OCI-M2 (cell line): ENCODE measurements around the gene CD93.

ENCODE experiments used
- DNase-seq: peaks from one replicate; lab custom pipeline; 2025; ENCODE audit not compliant: unreplicated experiment; lab: John Stamatoyannopoulos, UW

The CD93 gene

GRCh38 chr20:23037017-23037481, 49.1 kb downstream of the CD93 start:
- no peak for DNase-seq

- DNase-seq = no peak
Observed at GRCh38 chr20:23036371-23036770, 49.8 kb downstream of the CD93 start.

- DNase-seq = no peak
Observed at GRCh38 chr20:23035731-23036130, 50.4 kb downstream of the CD93 start.

GRCh38 chr20:23034721-23035671, 51.1 kb downstream of the CD93 start, which contains the start of gene SSTR4:
SSTR4 (plus strand) TSS chr20:23035312; CDS start chr20:23035484, 172 bp downstream.
- DNase-seq = no peak

GRCh38 chr20:23033918-23034317, 52.2 kb downstream of the CD93 start:
- no peak for DNase-seq

- DNase-seq = no peak
Observed at GRCh38 chr20:23032750-23033078, 53.4 kb downstream of the CD93 start.

- no peak for DNase-seq
Observed at GRCh38 chr20:23032056-23032749, 53.9 kb downstream of the CD93 start.

GRCh38 chr20:23031346-23031745, 54.8 kb downstream of the CD93 start:
- no peak for DNase-seq
